Panc1 (cell line): Measurements from ENCODE around the gene MXRA8.

ENCODE experiments used
- POLR2AphosphoS5 ChIP-seq: IDR thresholded peaks from 2 replicates; pipeline ENCODE4 v1.6.1; 2012; ENCODE audit warnings: mild to moderate bottlenecking, low read depth, low read length, moderate library complexity
- REST ChIP-seq, 2 experiments: IDR thresholded peaks; 2 replicates each; pipeline ENCODE4 v1.6.1; 2011 to 2012; ENCODE audit warnings: low read depth in 2 of 2, control low read depth in 1 of 2, low read length in 1 of 2, mild to moderate bottlenecking in 1 of 2, moderate library complexity in 1 of 2; ENCODE audit not compliant: insufficient read depth in 1 of 2
- TCF7L2 ChIP-seq: IDR thresholded peaks from 2 replicates; pipeline ENCODE4 v1.6.1; 2011; ENCODE audit warnings: mild to moderate bottlenecking, low read depth, low read length, inconsistent platforms
- TF ChIP-seq, protein P1 (sequence below): fragments of 450-650 bp; IDR thresholded peaks from 2 replicates; pipeline ENCODE4 v1.5.1; 2017; ENCODE audit warnings: mild to moderate bottlenecking

DNA sequence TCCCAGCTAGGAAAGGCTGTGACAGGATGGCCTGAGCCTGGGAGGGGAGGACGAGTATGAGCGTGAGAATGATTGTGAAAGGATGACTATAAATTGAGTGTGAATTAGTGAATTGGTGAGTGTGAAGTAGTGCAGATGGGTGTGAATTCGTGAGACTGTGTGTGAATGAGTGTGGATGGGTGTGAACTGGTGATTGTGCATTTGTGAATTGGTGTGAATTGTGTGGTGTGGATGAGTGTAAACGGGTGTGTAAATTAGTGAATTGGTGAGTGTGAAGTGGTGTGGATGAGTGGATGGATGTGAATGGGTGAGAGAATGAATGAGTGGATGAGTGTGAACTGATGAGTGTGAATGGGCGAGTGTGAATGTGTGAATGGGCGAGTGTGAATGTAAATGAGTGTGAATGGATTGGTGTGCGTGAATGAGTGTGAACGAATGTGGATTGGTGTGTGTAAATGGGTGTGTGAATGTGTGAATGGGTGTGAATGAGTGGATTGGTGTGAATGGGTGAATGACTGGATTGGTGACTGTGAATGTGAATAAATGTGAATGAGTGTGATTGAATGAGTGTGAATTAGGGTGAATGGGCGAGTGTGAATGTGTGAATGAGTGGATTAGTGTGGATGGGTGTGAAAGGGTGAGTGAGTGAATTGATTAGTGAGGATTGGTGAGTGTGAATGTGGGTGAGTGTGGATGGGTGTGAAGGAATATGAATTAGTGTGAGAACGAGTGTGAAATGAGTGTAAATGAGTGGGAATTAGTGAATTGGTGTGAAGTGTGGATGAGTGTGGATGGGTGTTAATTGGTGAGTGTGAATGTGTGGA is 7.7 kb upstream of the MXRA8 start:
- TF ChIP-seq, protein P1, sequence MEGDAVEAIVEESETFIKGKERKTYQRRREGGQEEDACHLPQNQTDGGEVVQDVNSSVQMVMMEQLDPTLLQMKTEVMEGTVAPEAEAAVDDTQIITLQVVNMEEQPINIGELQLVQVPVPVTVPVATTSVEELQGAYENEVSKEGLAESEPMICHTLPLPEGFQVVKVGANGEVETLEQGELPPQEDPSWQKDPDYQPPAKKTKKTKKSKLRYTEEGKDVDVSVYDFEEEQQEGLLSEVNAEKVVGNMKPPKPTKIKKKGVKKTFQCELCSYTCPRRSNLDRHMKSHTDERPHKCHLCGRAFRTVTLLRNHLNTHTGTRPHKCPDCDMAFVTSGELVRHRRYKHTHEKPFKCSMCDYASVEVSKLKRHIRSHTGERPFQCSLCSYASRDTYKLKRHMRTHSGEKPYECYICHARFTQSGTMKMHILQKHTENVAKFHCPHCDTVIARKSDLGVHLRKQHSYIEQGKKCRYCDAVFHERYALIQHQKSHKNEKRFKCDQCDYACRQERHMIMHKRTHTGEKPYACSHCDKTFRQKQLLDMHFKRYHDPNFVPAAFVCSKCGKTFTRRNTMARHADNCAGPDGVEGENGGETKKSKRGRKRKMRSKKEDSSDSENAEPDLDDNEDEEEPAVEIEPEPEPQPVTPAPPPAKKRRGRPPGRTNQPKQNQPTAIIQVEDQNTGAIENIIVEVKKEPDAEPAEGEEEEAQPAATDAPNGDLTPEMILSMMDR = no peak
- no peak for TF ChIP-seq POLR2AphosphoS5
- TF ChIP-seq REST (IDR thresholded peaks at IDR 0.05; ENCODE audit: insufficient read depth in 1 of 2, low read depth in 2 of 2, low read length in 1 of 2) = no peak
- TF ChIP-seq TCF7L2 = no peak
